Measurements from ENCODE around the gene MYMX.

The MYMX gene

GRCh38 chr6:44232676-44233566 is 16.2 kb downstream of the MYMX start:
- DNase-seq (ENCODE audit: low spot score) = no peak

GRCh38 chr6:44233567-44234100 is 16.9 kb downstream of the MYMX start:
- DNase-seq (ENCODE audit: low spot score) = no peak

- DNase-seq (ENCODE audit: low spot score) = peak; percentile 68
Measured at GRCh38 chr6:44234101-44235025, 17.6 kb downstream of the MYMX start.

GRCh38 chr6:44235269-44235668 is 18.5 kb downstream of the MYMX start:
- no peak for DNase-seq (ENCODE audit: low spot score)

GRCh38 chr6:44235891-44236516 is 19.3 kb downstream of the MYMX start:
- DNase-seq (ENCODE audit: low spot score) = no peak

GRCh38 chr6:44237021-44237812 is 20.5 kb downstream of the MYMX start:
- DNase-seq (ENCODE audit: low spot score) = peak; percentile 95

- peak; percentile 83 for DNase-seq (ENCODE audit: low spot score)
Measured at GRCh38 chr6:44237813-44238433, 21.2 kb downstream of the MYMX start.

GRCh38 chr6:44238687-44239350 is 22.1 kb downstream of the MYMX start:
- DNase-seq (ENCODE audit: low spot score) = no peak

GRCh38 chr6:44243345-44243744 is 26.6 kb downstream of the MYMX start:
- no peak for DNase-seq (ENCODE audit: low spot score)

GRCh38 chr6:44245391-44245911 is 28.7 kb downstream of the MYMX start:
- no peak for DNase-seq (ENCODE audit: low spot score)

- DNase-seq (ENCODE audit: low spot score) = peak; percentile 73
Measured at GRCh38 chr6:44245912-44246662, 29.4 kb downstream of the MYMX start.

- DNase-seq (ENCODE audit: low spot score) = peak; percentile 98
Measured at GRCh38 chr6:44246663-44247337, 30.1 kb downstream of the MYMX start, which contains the start of gene HSP90AB1. TSS of gene HSP90AB1 (plus strand) at chr6:44247101. CDS start at chr6:44248630, 1,529 bp downstream.

- DNase-seq (ENCODE audit: low spot score) = peak; percentile 81
Measured at GRCh38 chr6:44247338-44248302, 30.9 kb downstream of the MYMX start.

- no peak for DNase-seq (ENCODE audit: low spot score)
Measured at GRCh38 chr6:44248579-44248978, 31.9 kb downstream of the MYMX start.

GRCh38 chr6:44249082-44249748 is 32.5 kb downstream of the MYMX start:
- no peak for DNase-seq (ENCODE audit: low spot score)

- no peak for DNase-seq (ENCODE audit: low spot score)
Measured at GRCh38 chr6:44250067-44250717, 33.5 kb downstream of the MYMX start.
